ENCODE results near the gene PRR5L.

DNA sequence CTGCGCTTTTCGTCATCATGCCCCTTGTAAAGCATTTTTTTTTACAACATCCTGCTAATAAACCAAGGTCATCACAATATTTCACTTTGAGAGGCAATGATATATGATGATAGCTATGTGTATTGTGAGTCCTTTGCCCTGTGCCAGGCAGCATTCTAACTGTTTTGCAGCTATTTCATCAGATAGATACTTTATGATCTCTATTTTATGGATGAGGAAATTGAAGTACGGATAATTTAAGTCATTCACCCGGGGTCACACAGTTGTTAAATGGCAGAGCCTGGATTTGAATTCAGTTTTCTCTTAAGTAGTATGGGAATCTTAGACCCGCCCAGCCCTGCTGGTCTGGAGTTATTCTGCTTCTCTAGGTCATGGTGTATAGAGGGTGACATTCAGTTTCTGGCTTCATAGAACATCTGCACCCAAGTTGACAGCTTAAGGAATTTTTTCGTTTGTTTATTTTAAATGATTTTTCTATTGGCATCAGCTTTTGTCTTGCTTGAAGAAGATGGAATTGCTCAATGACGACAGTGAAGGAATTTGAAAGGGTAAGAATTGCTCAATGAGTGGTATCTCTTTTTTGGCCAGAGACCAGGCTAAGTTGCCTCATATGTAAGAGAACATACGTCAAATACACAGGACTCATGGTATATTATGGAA is 926 bp downstream of the PRR5L start:
- TF ChIP-seq EZH2 (optimal IDR thresholded peaks at IDR 0.05; ENCODE audit: low read depth, low read length) (no peak), EZH2phosphoT487 (IDR thresholded peaks at IDR 0.05; ENCODE audit: low read length) (no peak)
- TF ChIP-seq, protein P1, sequence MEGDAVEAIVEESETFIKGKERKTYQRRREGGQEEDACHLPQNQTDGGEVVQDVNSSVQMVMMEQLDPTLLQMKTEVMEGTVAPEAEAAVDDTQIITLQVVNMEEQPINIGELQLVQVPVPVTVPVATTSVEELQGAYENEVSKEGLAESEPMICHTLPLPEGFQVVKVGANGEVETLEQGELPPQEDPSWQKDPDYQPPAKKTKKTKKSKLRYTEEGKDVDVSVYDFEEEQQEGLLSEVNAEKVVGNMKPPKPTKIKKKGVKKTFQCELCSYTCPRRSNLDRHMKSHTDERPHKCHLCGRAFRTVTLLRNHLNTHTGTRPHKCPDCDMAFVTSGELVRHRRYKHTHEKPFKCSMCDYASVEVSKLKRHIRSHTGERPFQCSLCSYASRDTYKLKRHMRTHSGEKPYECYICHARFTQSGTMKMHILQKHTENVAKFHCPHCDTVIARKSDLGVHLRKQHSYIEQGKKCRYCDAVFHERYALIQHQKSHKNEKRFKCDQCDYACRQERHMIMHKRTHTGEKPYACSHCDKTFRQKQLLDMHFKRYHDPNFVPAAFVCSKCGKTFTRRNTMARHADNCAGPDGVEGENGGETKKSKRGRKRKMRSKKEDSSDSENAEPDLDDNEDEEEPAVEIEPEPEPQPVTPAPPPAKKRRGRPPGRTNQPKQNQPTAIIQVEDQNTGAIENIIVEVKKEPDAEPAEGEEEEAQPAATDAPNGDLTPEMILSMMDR (IDR thresholded peaks at IDR 0.05; ENCODE audit: low read length): no peak

Measured in MM.1S (cell line).